ENCODE results near the gene MOB1A.
A peak's percentile ranks its signal among the peaks of the same experiment; 100 is the strongest.

Gene MOB1A

GRCh38 chr2:74149247-74149525 is 29.5 kb downstream of the MOB1A start:
- DNase-seq (ENCODE audit: low read depth): peak; percentile 19
- H3K4me3 ChIP-seq (ENCODE audit: low read depth, low read length): no peak overlapping the region
- TF ChIP-seq, protein P1, sequence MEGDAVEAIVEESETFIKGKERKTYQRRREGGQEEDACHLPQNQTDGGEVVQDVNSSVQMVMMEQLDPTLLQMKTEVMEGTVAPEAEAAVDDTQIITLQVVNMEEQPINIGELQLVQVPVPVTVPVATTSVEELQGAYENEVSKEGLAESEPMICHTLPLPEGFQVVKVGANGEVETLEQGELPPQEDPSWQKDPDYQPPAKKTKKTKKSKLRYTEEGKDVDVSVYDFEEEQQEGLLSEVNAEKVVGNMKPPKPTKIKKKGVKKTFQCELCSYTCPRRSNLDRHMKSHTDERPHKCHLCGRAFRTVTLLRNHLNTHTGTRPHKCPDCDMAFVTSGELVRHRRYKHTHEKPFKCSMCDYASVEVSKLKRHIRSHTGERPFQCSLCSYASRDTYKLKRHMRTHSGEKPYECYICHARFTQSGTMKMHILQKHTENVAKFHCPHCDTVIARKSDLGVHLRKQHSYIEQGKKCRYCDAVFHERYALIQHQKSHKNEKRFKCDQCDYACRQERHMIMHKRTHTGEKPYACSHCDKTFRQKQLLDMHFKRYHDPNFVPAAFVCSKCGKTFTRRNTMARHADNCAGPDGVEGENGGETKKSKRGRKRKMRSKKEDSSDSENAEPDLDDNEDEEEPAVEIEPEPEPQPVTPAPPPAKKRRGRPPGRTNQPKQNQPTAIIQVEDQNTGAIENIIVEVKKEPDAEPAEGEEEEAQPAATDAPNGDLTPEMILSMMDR (IDR thresholded peaks at IDR 0.05; ENCODE audit: insufficient read depth, low read depth, low read length, missing control alignments): no peak

DNA sequence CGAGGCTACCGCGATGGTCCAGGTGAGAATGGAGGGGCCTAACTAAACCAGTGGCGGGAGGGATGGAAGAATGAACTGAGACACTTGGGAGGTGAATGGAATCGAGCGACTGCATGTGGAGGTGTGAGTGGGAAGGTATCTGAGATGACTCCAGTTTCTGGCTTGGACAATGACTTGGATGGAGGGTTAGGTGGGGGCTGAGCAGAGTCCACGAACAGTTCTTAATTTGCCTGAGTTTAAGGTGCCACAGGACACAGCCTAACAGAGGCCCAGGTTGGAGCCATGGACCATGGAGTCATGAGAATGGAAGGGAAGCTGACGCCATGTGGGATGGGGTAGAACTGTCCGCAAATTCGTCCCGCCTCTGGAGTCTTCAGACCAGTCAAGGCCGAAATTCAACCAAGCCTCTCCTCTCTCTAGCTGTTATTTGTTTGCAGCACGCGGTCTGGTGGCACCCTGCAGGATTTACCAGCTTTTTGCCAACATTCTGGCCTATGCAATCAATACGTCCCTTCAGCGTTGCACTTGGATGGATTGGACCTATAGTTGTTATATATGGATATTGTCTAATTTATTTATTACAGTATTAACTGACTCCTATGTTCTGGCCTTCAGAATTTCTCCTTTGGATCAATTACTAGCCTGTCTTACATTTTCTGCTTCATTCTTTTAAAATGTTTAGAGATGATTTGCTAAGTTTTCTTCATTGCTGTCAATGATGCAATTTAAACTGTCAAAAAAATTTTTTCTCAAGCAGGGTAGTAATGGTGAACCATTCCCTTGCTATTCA is 30.0 kb downstream of the MOB1A start:
- TF ChIP-seq, protein P1 (IDR thresholded peaks at IDR 0.05; ENCODE audit: insufficient read depth, low read depth, low read length, missing control alignments): no peak
- no peak for DNase-seq (ENCODE audit: low read depth)
- H3K4me3 ChIP-seq (ENCODE audit: low read depth, low read length): peak overlapping the region; percentile 63

DNA sequence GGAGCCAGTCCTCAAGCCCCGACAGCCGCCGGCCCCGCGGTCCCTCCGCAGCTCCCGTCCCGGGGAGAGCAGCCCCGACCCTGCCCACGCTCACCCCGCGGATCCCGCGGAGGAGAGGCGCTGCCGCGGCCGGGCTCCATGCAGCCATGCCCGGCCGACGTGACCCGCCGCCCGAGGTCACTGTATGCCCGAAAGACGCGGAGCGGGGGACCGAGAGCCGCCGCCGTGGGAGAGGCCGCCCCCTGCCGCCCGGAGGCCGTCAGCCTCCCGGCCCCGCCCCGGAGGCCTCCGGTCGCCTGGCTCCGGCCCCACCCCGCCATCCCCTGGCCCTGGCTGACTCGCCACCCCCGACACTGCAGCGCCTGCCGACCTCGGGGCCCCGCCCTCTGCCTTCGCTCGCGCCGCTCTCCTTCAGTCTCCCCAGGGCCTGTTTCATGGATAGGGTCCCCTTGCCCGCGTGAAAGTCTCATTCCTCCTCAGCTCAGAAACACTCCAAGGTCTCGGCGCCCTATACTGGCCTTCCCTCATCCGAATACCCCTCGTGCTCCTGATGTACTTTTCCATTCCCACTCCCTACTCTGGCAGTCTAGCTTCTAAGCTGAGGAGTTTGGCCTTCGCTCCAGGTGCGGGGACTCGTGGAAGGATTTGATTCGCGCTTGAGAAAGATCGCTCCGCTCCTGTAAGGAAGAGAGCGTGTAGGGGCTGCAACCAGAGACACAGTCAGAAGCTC is 30.8 kb downstream of the MOB1A start, which contains the start of gene BOLA3:
TSS of gene BOLA3 (minus strand) at position 186 of the 730 bp plus-strand sequence. CDS start at position 148, 38 bp downstream.
- TF ChIP-seq, protein P1 (IDR thresholded peaks at IDR 0.05; ENCODE audit: insufficient read depth, low read depth, low read length, missing control alignments): peak; percentile 68
- peak; percentile 93 for DNase-seq (ENCODE audit: low read depth)
- peak within 1 kb of the TSS; percentile 65 for H3K4me3 ChIP-seq (ENCODE audit: low read depth, low read length)

DNA sequence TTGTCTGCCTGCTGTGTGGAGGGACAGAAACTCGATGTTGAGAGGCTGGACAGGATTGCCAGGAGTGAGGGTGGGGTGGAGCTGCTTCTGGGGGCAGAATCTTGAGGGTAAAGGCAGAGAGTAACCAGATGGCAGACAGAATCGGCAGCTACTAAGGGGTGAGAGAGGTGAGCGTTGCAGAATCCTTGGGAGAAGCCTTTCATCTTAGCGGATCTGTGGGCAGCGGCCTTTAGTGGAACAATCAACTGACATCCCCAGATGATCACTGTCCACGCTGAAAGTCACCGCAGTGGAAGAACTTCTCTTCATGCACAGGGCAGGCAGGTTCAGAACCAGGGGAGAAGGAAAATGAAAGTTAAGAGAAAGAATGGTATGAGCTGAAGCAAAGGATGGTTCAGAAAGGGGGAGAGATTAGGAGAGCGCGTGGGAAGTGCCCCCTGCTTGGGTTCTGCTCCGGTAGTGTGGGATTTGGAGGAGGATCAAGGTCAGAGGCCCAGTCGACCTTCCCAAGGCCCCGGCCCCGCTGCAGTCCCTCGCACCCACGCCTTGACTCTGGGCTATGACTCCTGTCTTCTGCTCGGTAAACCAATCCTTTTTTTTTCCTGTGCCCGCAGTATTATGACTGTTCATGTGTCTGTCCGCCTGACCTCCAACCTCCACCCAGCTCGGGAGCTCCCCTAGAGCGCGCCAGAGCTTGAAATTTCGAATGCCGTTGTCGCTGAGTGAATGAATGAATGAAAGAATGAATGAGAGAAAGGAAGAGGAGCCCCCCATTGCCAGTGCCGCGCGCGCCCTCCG is 31.6 kb downstream of the MOB1A start:
- DNase-seq (ENCODE audit: low read depth): peak; percentile 61
- H3K4me3 ChIP-seq (ENCODE audit: low read depth, low read length): peak overlapping the region; percentile 65
- TF ChIP-seq, protein P1 (IDR thresholded peaks at IDR 0.05; ENCODE audit: insufficient read depth, low read depth, low read length, missing control alignments): no peak

GRCh38 chr2:74142340-74142739 is 36.3 kb downstream of the MOB1A start:
- no peak for DNase-seq (ENCODE audit: low read depth)
- no peak overlapping the region for H3K4me3 ChIP-seq (ENCODE audit: low read depth, low read length)
- TF ChIP-seq, protein P1 (IDR thresholded peaks at IDR 0.05; ENCODE audit: insufficient read depth, low read depth, low read length, missing control alignments): no peak

- no peak overlapping the region for H3K4me3 ChIP-seq (ENCODE audit: low read depth, low read length)
- TF ChIP-seq, protein P1 (IDR thresholded peaks at IDR 0.05; ENCODE audit: insufficient read depth, low read depth, low read length, missing control alignments): no peak
- no peak for DNase-seq (ENCODE audit: low read depth)
Observed at GRCh38 chr2:74138600-74139323, 39.9 kb downstream of the MOB1A start.
